GM19452 (cell line): ENCODE results near the gene RABEP1.

Source experiments
- ATAC-seq: cut with Tn5 transposase; IDR thresholded peaks from one replicate; pipeline ENCODE4 v1.9.1; 2021; ENCODE audit not compliant: unreplicated experiment

Gene RABEP1

GRCh38 chr17:5269241-5269960, 12.7 kb upstream of the RABEP1 start:
- ATAC-seq = no peak

GRCh38 chr17:5272322-5272721, 9.8 kb upstream of the RABEP1 start:
- ATAC-seq = no peak

GRCh38 chr17:5282642-5283217, 646 bp downstream of the RABEP1 start:
- no peak for ATAC-seq

- ATAC-seq = no peak
Observed at GRCh38 chr17:5283571-5284315, 1.7 kb downstream of the RABEP1 start.

DNA sequence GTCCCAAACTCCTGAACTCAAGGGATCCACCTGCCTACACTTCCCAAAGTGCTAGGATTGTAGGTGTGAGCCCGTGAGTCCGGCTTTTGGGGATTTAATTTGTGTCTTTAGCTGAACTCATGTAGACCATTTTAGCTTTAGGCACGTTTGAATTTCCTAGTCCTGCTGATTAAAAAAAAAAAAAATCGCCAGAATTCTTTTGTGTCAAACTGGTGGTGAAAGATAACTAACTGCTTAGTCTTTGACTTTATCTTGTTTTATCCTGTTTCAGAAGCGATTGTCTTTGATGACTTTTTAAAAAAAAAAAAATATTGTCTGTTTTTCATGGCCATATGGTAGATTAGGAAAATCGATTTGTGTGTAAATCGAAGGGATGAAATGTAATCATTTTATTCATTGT, 2.6 kb downstream of the RABEP1 start:
- ATAC-seq = no peak

DNA sequence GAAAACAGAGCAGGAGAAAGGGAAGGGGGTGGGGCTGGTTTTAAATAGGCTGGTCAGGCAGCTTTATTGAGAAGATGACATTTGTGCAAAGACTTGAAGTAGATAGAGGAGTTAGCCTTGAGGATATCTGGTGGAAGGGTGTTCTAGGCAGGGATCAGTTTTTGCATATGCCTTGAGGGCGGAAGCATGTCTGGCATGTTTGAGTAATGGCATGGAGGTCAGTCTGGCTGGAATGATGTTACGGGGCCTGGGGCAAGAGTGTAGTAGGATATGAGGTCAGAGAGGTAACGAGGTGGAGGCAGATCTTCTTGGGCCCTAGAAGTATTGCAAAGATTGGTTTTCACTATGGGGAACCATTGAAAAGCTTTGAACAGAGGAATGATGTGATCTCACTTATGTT, 4.8 kb downstream of the RABEP1 start:
- ATAC-seq = no peak

GRCh38 chr17:5291683-5292350, 9.7 kb downstream of the RABEP1 start:
- no peak for ATAC-seq

DNA sequence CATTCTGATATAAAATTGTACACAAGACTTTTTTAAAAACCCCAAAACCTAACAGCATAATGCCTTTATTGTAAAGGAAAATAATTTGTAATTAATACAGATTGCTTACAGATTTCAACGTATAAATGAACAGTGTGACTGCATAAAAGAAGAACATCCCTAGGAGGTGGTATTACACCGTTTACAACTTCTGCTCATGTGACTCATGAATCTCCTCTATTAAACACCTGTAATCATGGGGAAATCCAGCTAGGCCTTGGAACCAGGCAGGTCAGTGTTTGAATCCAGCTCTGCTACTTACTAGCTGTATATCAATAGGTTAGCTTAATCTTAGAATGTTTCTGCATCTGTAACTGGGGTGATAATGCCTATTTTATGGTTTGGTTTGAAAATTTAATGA, 15.2 kb downstream of the RABEP1 start:
- ATAC-seq = no peak

- no peak for ATAC-seq
Observed at GRCh38 chr17:5299383-5299782, 17.3 kb downstream of the RABEP1 start.

- ATAC-seq = no peak
Observed at GRCh38 chr17:5304636-5305035, 22.6 kb downstream of the RABEP1 start.

- no peak for ATAC-seq
Observed at GRCh38 chr17:5309851-5310250, 27.8 kb downstream of the RABEP1 start.

DNA sequence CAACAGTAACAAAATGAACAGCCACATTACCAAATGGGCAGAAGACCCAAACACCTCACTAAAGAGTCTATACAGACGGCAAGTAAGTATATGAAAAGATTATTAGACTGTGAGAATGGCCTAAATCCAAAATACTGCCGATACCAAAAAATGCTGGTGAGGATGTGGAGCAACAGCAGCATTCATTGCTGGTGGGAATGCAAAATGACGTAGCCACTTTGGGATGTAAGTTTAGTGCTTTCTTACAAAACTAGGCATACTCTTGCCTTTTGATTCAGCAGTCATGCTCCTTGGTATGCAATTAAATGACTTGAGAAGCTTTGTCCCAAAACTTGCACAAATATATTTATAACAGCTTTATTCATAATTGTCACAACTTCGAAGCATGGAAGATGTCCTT, 43.8 kb downstream of the RABEP1 start:
- no peak for ATAC-seq

DNA sequence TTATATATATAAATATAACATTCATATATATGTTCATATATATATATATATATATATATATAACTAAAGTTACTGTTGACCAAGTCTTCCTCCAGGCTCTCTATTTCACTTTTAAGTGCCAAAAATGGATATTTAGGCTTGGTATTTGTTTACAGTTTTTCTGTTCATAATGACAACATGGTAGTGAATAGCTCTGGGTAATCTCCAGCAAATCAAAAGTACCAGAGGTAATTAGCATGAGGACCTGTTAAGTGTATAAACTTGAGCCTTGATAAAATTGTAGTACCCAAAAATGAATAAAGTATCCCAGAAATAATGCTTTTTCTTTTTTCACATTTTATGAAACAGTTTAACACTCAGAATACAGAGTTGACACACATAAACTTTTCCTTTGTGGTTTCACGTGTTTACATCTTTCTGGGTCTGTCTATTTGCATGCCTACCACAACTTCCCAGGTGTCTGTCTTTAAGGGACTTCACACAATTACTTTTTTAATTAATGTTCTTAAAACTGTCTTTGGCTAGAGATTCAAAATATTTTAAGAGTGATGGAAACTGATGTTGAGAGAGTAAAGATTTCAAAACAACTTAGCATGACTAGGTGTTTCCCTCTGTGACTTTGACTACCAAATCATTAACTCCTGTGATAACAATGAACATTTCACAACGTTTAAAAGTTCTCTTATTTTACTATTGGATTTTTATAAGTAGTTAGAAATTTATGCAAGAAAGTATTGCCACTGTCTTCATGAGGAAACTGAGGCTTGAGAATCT, 47.9 kb downstream of the RABEP1 start:
- ATAC-seq = no peak

GRCh38 chr17:5330981-5331380, 48.9 kb downstream of the RABEP1 start:
- ATAC-seq = no peak

- no peak for ATAC-seq
Observed at GRCh38 chr17:5331506-5331905, 49.4 kb downstream of the RABEP1 start.

DNA sequence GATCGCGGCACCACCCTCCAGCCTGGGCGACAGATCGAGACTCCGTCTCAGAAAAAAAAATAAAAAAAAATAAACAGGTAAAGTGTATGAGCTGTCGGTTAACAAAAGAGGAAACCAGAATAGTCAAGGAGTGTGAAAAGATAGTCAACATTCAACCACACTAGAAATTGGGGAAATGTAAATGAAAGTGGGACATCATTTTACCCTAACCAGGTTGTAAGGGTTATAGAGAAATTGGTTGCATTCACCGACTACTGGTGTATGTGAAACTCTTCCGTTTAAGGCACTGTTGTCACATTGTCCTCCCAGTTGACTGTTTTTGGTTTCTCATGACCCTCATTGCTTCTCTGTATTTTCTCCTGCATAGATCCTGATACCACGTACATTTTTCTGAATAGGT, 62.8 kb downstream of the RABEP1 start:
- no peak for ATAC-seq

GRCh38 chr17:5352681-5353289, 70.7 kb downstream of the RABEP1 start:
- ATAC-seq = no peak

DNA sequence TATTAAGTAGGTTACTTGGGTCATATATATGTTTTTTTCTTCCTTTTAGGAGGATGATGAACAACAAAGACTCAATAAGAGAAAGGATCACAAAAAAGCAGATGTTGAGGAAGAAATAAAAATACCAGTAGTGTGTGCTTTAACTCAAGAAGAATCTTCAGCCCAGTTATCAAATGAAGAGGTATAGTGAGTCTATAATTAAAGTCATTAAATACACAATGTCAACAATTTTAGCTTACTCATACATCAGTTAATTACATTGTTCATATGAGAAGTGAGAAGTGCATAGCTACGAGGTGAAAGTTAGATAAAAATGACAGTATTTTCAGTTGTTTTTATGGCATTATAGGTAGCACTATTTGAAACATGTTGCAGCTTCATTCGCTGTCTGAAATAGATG, 72.2 kb downstream of the RABEP1 start:
- no peak for ATAC-seq

DNA sequence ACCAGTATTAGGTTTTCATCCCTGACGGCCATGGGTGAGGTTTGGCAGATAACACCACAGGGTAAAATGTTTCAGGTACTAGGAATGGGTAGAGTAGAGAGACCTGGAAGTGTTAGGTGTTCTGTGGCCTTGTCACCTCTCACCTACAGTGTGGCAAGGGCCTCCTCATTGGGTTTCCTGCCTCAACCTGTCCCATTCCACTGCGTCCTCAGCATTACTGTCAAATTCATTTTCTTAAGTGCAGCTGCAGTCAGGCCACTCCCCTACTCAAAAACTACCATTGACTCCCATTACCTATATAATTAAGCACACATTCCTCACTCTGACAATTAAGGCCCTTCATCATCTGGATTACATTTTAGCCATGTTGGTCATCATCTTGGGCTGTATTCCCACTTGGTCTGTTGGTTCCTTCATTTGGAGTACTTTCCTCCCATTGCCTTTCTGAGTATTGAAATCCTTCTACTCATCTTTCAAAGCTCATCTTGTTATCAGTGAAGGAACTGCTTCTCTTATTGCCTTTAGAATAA, 72.9 kb downstream of the RABEP1 start:
- no peak for ATAC-seq

DNA sequence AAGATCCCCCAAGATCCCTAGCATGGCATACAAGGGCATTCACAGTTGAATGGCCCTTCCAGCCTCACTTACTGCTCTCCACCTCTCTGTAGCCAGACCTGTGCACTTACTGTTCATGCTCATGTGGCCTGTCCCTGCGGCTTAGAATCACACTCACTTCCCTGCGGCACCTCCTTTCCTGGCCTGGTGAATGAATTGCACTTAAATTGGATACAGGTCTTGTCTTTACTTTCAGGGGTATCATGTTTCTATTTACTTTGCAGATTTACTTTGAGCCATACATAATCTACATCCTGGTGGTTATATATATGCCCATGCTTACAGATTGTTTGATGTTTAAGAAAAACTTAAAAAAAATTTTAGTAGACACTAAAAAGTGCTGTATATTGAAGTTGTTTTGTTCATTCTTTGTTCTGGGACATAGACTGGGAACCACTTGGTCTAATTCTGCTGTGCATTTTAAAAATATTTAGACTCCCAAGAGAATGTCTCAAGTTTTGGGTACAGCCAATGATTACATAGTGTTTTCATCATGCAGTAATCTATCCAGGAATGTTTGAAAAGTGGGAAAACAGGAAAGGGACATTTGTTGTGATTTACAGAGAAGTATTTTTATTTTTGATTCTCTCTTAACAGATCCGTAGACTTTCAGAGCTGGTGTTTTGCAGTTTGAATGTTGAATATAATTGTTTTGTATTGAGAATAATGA, 73.5 kb downstream of the RABEP1 start:
- ATAC-seq = no peak
